B cell (primary cell): ENCODE results near the gene CMC4. TPM values are rescaled to one million over a fixed set of nuclear protein-coding genes. Genes with fewer than 3 reads are reported as not detected.

Experiments
- ATAC-seq: fragments of 200-7000 bp; cut with Tn5 transposase; one replicate; pipeline ENCODE4 v1.10.0; 2021; ENCODE audit warnings: low read depth, mild to moderate bottlenecking, moderate number of reproducible peaks, moderate library complexity
- CTCF ChIA-PET: fragments of 350-600 bp; sonication (Branson Sonifier 250); formaldehyde crosslinking; loops from one replicate; lab custom pipeline; 2021; ENCODE audit warnings: antibody characterized with exemption, inconsistent platforms; lab: Charles Lee
- POLR2A ChIA-PET: fragments of 350-600 bp; sonication (Branson Sonifier 250); formaldehyde crosslinking; loops from one replicate; lab custom pipeline; 2021; ENCODE audit warnings: antibody characterized with exemption; lab: Charles Lee
- DNase-seq: peaks from one replicate; pipeline ENCODE4 v3.0.0; 2013
- H2AFZ ChIP-seq: 2 replicates; pipeline ENCODE4 v1.6.1; 2012; ENCODE audit warnings: mild to moderate bottlenecking, low read depth, low read length; ENCODE audit not compliant: insufficient read depth, poor library complexity, severe bottlenecking
- H3K27ac ChIP-seq, 2 donors: 1 replicate in 1 of 2; 2 replicates in 1 of 2; pipeline ENCODE4 v1.5.1; 2012 to 2013; ENCODE audit warnings: low read length in 2 of 2, mild to moderate bottlenecking in 2 of 2, moderate library complexity in 1 of 2
- H3K27me3 ChIP-seq, 4 experiments: fragments of 200-600 bp in 1 of 4; sonication (generic) in 1 of 4; replicated peaks in 1 of 4; 1 replicate in 2 of 4; 2 replicates in 2 of 4; pipeline versions ENCODE4 v1.6.1 to v1.7.0; 2013 to 2016; ENCODE audit warnings: low read length in 3 of 4, mild to moderate bottlenecking in 2 of 4, mixed read lengths in 1 of 4, moderate library complexity in 1 of 4; ENCODE audit not compliant: insufficient read depth in 4 of 4, control insufficient read depth in 3 of 4; ENCODE audit errors: control extremely low read depth in 1 of 4
- H3K36me3 ChIP-seq, 2 experiments: replicated peaks in 1 of 2; 1 replicate in 1 of 2; 2 replicates in 1 of 2; pipeline versions ENCODE4 v1.6.1 to v1.7.1; 2013; ENCODE audit warnings: low read length in 1 of 2; ENCODE audit not compliant: insufficient read depth in 2 of 2, control insufficient read depth in 1 of 2; ENCODE audit errors: control extremely low read depth in 1 of 2, extremely low read depth in 1 of 2
- H3K4me1 ChIP-seq, 2 donors: fragments of 200-600 bp in 1 of 2; sonication (generic) in 1 of 2; 1 replicate in 1 of 2; 2 replicates in 1 of 2; pipeline versions ENCODE4 v1.5.1 to v1.6.1; 2013 to 2017; ENCODE audit warnings: low read length in 2 of 2; ENCODE audit not compliant: control insufficient read depth in 2 of 2, insufficient read depth in 2 of 2
- H3K4me2 ChIP-seq: replicated peaks from 2 replicates; pipeline ENCODE3; 2012; ENCODE audit warnings: mild to moderate bottlenecking, low read depth, low read length; ENCODE audit not compliant: poor library complexity, severe bottlenecking
- H3K4me3 ChIP-seq, 5 experiments: fragments of 200-600 bp in 1 of 5; sonication (generic) in 1 of 5; 1 replicate in 3 of 5; 2 replicates in 2 of 5; pipeline versions ENCODE4 v1.5.1 to v1.7.0; 2011 to 2016; ENCODE audit warnings: low read length in 4 of 5, mild to moderate bottlenecking in 4 of 5, low read depth in 2 of 5, control low read depth in 1 of 5, moderate library complexity in 1 of 5; ENCODE audit not compliant: insufficient read depth in 1 of 5; ENCODE audit errors: control extremely low read depth in 1 of 5, extremely low read depth in 1 of 5
- H3K79me2 ChIP-seq: fragments of 200-600 bp; sonication (generic); one replicate; pipeline ENCODE4 v1.6.0; 2016; ENCODE audit warnings: low read length; ENCODE audit not compliant: control insufficient read depth, insufficient read depth
- H3K9ac ChIP-seq: fragments of 200-600 bp; sonication (generic); 2 replicates; pipeline ENCODE4 v1.6.1; 2017; ENCODE audit warnings: mild to moderate bottlenecking, low read length, moderate library complexity
- H3K9me3 ChIP-seq, 3 donors: one replicate each; pipeline versions ENCODE4 v1.6.1 to v1.7.1; 2013; ENCODE audit warnings: low read length in 2 of 3; ENCODE audit not compliant: control insufficient read depth in 2 of 3, insufficient read depth in 1 of 3; ENCODE audit errors: control extremely low read depth in 1 of 3
- H4K20me1 ChIP-seq: 2 replicates; pipeline ENCODE4 v1.6.0; 2012; ENCODE audit warnings: mild to moderate bottlenecking, low read length; ENCODE audit not compliant: insufficient read depth, control insufficient read depth, poor library complexity, severe bottlenecking
- H3K27ac Mint-ChIP-seq: one replicate; pipeline ENCODE4 v1.8.0; 2021; ENCODE audit warnings: mixed read lengths
- H3K27me3 Mint-ChIP-seq: one replicate; pipeline ENCODE4 v1.8.0; 2021; ENCODE audit warnings: mixed read lengths
- H3K4me1 Mint-ChIP-seq: one replicate; pipeline ENCODE4 v1.8.0; 2021; ENCODE audit warnings: mixed read lengths
- H3K4me3 Mint-ChIP-seq: one replicate; pipeline ENCODE4 v1.8.0; 2021; ENCODE audit warnings: mixed read lengths
- H3K9me3 Mint-ChIP-seq: one replicate; pipeline ENCODE4 v1.8.0; 2022; ENCODE audit warnings: mixed read lengths; ENCODE audit not compliant: insufficient read depth
- EZH2 ChIP-seq: IDR thresholded peaks from 2 replicates; pipeline ENCODE4 v1.6.1; 2012; ENCODE audit warnings: borderline replicate concordance, low read depth, mild to moderate bottlenecking, moderate library complexity, low read length; ENCODE audit not compliant: insufficient read depth, poor library complexity, severe bottlenecking
- WGBS: methylation state at CpG from one replicate; pipeline ENCODE4 v1.1.5; 2013; ENCODE audit warnings: missing lambda C conversion rate; ENCODE audit not compliant: insufficient coverage; 5-methylcytosine and 5-hydroxymethylcytosine counted together
- intact Hi-C: fragments of 100-400 bp; cut with micrococcal nuclease; formaldehyde crosslinking; loops from one replicate; pipeline ENCODE4 v1.10.0; 2022
- polyA plus RNA-seq: library from polyadenylated mRNA; depleted of rRNA; stranded (reverse); fragments of >200 nt; gene quantifications from 2 replicates; pipeline ENCODE4 v1.2.3, GENCODE V29; 2012
- total RNA-seq, 2 donors: library from RNA; stranded (reverse); fragments of 120-200 nt in 1 of 2; gene quantifications; 1 replicate in 1 of 2; 2 replicates in 1 of 2; pipeline versions ENCODE4 v1.2.3 to v1.2.4, GENCODE V29; 2013 to 2022
- TF ChIP-seq, protein P1 (sequence below): fragments of 200-600 bp; IDR thresholded peaks from one replicate; pipeline ENCODE4 v1.8.0; 2022; ENCODE audit warnings: antibody characterized with exemption, mild to moderate bottlenecking

The CMC4 gene
- total and polyA plus RNA-seq, 2 donors (not counting 1 experiment from before 2014, with no cell fraction given): 6.0 to 10.1 TPM

DNA sequence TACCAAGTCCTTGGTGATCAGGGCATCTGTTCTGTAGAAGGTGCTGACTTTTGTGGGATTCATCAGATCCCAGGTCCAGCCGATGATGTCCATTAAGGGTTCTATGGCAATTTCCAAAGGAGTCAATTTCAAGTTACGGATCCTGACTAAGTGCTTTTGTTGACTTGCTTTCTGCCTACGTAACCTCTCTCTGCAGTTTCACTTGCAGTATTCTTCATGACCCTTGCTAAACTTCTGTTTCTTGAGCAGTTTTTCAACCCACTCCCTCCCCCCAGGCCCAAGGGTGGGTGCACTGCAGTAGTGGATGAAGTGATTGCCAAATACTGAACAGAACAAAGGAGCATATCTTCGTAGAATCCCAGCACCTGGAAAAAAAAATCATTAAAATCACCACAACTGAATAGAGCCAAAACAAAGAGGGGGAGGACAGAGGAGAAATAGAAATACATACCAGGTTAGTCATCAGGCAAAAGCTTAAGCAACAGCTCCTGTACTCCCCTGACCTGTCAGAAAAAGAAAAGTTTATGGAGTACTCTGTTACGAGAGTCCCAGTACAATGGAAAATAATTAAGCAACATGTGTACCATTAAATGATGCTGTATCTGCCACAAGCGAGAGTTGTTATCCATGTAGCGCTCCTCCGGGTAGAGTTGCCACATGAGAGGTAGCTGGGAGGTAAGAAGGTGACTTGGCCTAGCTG is 5.8 kb downstream of the CMC4 start:
- H3K4me3 ChIP-seq: no peak overlapping the region
- peaks cover 0 to 2% of the 10 kb centered on the region in 2 experiments for H3K36me3 ChIP-seq
- DNase-seq (no peak), ATAC-seq (no peak)
- intact Hi-C loops: no loop called here
- H3K79me2 ChIP-seq: peaks cover 8% of the 10 kb centered on the region
- H3K9ac ChIP-seq: no peak overlapping the region
- POLR2A ChIA-PET: no interaction called here
- no peak overlapping the region for H3K27ac ChIP-seq
- H3K4me1 ChIP-seq: peaks cover 7 to 11% of the 10 kb centered on the region in 2 donors
- WGBS: 100% methylated on average over 2 of the region's 8 CpGs
- Mint-ChIP-seq H3K9me3 (no peaks in the 10 kb centered on the region), H3K27me3 (no peaks in the 10 kb centered on the region), H3K4me3 (no peak overlapping the region), H3K27ac (no peak overlapping the region), H3K4me1 (peaks cover 18% of the 10 kb centered on the region)
- H3K27me3 ChIP-seq: no peaks in the 10 kb centered on the region
- no peaks in the 10 kb centered on the region for H4K20me1 ChIP-seq
- CTCF ChIA-PET: interaction anchor here (2.2 kb wide), 1 partner anchor 9 kb away, joined by 8 read pairs; no protein-coding TSS in a partner anchor
- no peak overlapping the region for H2AFZ ChIP-seq
- TF ChIP-seq, protein P1, sequence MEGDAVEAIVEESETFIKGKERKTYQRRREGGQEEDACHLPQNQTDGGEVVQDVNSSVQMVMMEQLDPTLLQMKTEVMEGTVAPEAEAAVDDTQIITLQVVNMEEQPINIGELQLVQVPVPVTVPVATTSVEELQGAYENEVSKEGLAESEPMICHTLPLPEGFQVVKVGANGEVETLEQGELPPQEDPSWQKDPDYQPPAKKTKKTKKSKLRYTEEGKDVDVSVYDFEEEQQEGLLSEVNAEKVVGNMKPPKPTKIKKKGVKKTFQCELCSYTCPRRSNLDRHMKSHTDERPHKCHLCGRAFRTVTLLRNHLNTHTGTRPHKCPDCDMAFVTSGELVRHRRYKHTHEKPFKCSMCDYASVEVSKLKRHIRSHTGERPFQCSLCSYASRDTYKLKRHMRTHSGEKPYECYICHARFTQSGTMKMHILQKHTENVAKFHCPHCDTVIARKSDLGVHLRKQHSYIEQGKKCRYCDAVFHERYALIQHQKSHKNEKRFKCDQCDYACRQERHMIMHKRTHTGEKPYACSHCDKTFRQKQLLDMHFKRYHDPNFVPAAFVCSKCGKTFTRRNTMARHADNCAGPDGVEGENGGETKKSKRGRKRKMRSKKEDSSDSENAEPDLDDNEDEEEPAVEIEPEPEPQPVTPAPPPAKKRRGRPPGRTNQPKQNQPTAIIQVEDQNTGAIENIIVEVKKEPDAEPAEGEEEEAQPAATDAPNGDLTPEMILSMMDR: no peak
- no peak for TF ChIP-seq EZH2
- no peak overlapping the region for H3K4me2 ChIP-seq
- no peaks in the 10 kb centered on the region for H3K9me3 ChIP-seq

DNA sequence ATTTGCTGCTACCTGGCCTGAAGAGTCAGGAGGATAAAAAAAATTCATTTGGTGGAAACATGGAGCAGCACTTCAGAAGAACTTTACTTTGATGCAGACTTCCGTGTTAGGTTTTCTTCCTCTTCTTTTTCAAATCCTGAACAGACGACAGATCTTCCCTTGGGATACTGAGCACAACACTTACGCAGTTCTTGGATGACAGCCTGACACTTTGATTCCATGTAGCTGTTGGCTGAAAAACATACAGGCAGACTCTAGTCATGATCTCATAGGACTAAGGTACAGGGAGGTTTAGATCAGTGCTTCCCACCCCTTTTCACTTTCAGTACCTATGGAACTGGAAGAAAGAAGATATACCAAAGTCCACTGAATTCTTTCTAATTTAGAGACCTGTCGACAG is 9.2 kb downstream of the CMC4 start:
- Histone ChIP-seq H3K27me3 (no peaks in the 10 kb centered on the region), H3K4me2 (no peak overlapping the region), H2AFZ (no peak overlapping the region), H3K9me3 (no peaks in the 10 kb centered on the region), H3K27ac (no peak overlapping the region), H3K9ac (no peak overlapping the region), H3K79me2 (no peaks in the 10 kb centered on the region), H4K20me1 (no peaks in the 10 kb centered on the region), H3K36me3 (peaks cover 0 to 2% of the 10 kb centered on the region in 2 experiments), H3K4me3 (no peak overlapping the region), H3K4me1 (peaks cover 0 to 9% of the 10 kb centered on the region in 2 donors)
- no peak for TF ChIP-seq EZH2
- TF ChIP-seq, protein P1: no peak
- CTCF ChIA-PET: interaction anchor here (0.8 to 1.1 kb wide), 2 partner anchors 81 to 82 kb away, joined by 3 read pairs; no protein-coding TSS in a partner anchor
- intact Hi-C loops: no loop called here
- ATAC-seq (no peak), DNase-seq (no peak)
- H3K9me3 Mint-ChIP-seq: no peaks in the 10 kb centered on the region
- no peak overlapping the region for H3K4me3 Mint-ChIP-seq
- H3K27ac Mint-ChIP-seq: no peak overlapping the region
- WGBS: no CpG with 5 or more reads among the region's 4 CpGs
- POLR2A ChIA-PET: no interaction called here
- H3K27me3 Mint-ChIP-seq: no peaks in the 10 kb centered on the region
- peaks cover 9% of the 10 kb centered on the region for H3K4me1 Mint-ChIP-seq
